Activated naive CD4-positive, alpha-beta T cell treated with anti-CD3 and anti-CD28 coated beads, Interleukin-2, amount 10 ng/mL, durations not matched to agents 7 days and 5 days (primary cell): Measurements from ENCODE around the gene PFN3.

ENCODE experiments used
- CTCF ChIA-PET: fragments of 350-600 bp; sonication (Branson Sonifier 250); formaldehyde crosslinking; loops from one replicate; lab custom pipeline; 2021; ENCODE audit warnings: antibody characterized with exemption; lab: Charles Lee
- DNase-seq: peaks from one replicate; pipeline ENCODE4 v3.0.0-alpha.2; 2020
- H3K27ac Mint-ChIP-seq: one replicate; pipeline ENCODE4 v1.8.0; 2021; ENCODE audit warnings: mild to moderate bottlenecking, moderate library complexity, mixed read lengths
- H3K27me3 Mint-ChIP-seq: one replicate; pipeline ENCODE4 v1.8.0; 2021; ENCODE audit warnings: mild to moderate bottlenecking, mixed read lengths
- H3K36me3 Mint-ChIP-seq: one replicate; pipeline ENCODE4 v1.8.0; 2021; ENCODE audit warnings: mixed read lengths
- H3K4me1 Mint-ChIP-seq: one replicate; pipeline ENCODE4 v1.8.0; 2021; ENCODE audit warnings: mixed read lengths
- H3K4me3 Mint-ChIP-seq: one replicate; pipeline ENCODE4 v1.8.0; 2021; ENCODE audit warnings: mild to moderate bottlenecking, moderate library complexity, mixed read lengths
- H3K9me3 Mint-ChIP-seq: one replicate; pipeline ENCODE4 v1.8.0; 2021; ENCODE audit warnings: mixed read lengths

The PFN3 gene

GRCh38 chr5:177443144-177443983, 42.9 kb upstream of the PFN3 start:
- peaks cover 14% of the 10 kb centered on the region for H3K27me3 Mint-ChIP-seq
- CTCF ChIA-PET, result interaction anchor here (1.9 to 8.3 kb wide), 5 partner anchors 12 to 54 kb away, joined by 5 to 104 read pairs (median 30); partner anchors contain the start of genes GRK6 and PFN3
- H3K4me1 Mint-ChIP-seq, result peaks cover 72% of the 10 kb centered on the region
- H3K9me3 Mint-ChIP-seq, result no peaks in the 10 kb centered on the region
- H3K36me3 Mint-ChIP-seq, result peaks cover 38% of the 10 kb centered on the region
- H3K4me3 Mint-ChIP-seq, result no peak overlapping the region
- H3K27ac Mint-ChIP-seq, result peak overlapping the region; percentile 62
- no peak for DNase-seq

DNA sequence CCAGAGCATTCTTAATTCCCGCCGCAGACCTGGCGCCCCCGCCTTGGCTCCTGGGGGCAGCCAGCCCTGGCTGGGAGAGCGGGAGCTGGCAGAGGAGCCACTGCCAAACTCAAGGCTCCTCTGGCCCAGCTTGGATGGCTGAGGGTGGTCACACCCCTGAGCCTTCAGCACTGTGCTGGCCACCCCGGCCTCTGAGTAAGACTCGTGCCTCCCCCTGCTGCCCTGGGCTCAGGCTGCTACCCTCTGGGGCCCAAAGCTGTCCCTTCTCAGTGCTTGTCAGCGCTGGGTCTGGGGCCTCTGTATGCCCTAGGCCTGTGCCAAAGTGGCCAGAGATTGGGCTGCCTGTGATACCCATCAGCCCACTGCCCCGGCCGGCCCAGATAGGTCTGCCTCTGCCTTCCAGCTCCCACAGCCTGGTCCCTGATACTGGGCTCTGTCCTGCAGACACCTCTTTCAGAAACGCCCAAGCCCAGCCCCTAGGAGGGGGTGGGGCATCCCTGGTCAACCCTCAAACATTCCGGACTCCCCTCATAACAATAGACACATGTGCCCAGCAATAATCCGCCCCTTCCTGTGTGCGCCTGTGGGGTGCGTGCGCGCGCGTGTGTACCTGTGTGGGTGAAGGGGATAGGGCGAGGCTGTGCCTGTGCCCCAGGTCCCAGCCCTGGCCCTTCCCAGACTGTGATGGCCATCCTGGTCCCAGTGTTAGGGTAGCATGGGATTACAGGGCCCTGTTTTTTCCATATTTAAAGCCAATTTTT, 41.8 kb upstream of the PFN3 start:
- peaks cover 4% of the 10 kb centered on the region for H3K27me3 Mint-ChIP-seq
- no peaks in the 10 kb centered on the region for H3K9me3 Mint-ChIP-seq
- peaks cover 73% of the 10 kb centered on the region for H3K4me1 Mint-ChIP-seq
- DNase-seq, result no peak
- peaks cover 50% of the 10 kb centered on the region for H3K36me3 Mint-ChIP-seq
- H3K27ac Mint-ChIP-seq, result no peak overlapping the region
- no peak overlapping the region for H3K4me3 Mint-ChIP-seq
- CTCF ChIA-PET, result interaction anchor here (1.0 to 4.7 kb wide), 3 partner anchors 13 to 53 kb away, joined by 3 to 30 read pairs (median 6); no protein-coding TSS in a partner anchor

GRCh38 chr5:177440990-177441780, 40.7 kb upstream of the PFN3 start:
- Mint-ChIP-seq H3K27ac (no peak overlapping the region), H3K36me3 (peaks cover 60% of the 10 kb centered on the region), H3K27me3 (peaks cover 4% of the 10 kb centered on the region), H3K9me3 (no peaks in the 10 kb centered on the region), H3K4me1 (peaks cover 81% of the 10 kb centered on the region), H3K4me3 (no peak overlapping the region)
- no peak for DNase-seq
- CTCF ChIA-PET, result interaction anchor here (1.0 to 2.8 kb wide), 5 partner anchors 10 to 37 kb away, joined by 3 to 18 read pairs (median 6); no protein-coding TSS in a partner anchor

DNA sequence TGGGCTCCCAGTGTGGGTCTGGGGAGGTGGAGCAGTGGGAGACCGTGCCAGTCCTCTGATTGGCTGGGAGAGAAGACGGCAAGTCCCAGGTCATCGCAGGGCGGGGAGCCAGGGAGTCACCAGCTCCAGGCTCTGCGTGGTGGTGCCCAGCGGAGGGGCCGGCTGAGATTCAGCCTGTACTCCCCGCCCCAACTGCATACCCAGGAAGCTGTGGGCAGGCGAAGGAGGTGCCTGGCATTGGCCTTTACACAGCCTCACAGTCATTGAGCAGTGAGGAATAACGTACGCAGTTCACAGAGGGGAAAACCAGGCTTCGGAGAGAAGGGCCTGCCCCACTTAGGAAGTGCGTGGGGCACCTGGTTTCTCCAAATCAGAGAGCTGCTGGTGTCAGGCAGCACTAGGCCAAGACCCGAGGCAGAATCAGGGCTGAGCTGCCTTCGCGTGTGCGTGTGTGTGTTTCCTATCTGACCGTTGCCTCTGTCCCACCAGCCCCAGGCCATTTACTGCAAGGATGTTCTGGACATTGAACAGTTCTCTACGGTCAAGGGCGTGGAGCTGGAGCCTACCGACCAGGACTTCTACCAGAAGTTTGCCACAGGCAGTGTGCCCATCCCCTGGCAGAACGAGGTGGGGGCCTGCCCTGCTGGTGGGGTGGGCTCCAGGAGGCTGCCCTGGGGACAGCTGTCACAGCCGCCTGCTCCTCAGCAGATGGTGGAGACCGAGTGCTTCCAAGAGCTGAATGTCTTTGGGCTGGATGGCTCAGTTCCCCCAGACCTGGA, 39.9 kb upstream of the PFN3 start:
- Mint-ChIP-seq H3K27me3 (no peaks in the 10 kb centered on the region), H3K27ac (peak overlapping the region; percentile 30), H3K4me1 (peaks cover 79% of the 10 kb centered on the region), H3K36me3 (peaks cover 66% of the 10 kb centered on the region), H3K4me3 (no peak overlapping the region), H3K9me3 (no peaks in the 10 kb centered on the region)
- CTCF ChIA-PET, result interaction anchor here (1.0 to 2.8 kb wide), 4 partner anchors 9 to 37 kb away, joined by 4 to 18 read pairs (median 8); no protein-coding TSS in a partner anchor
- DNase-seq, result no peak

GRCh38 chr5:177439518-177440053, 39.1 kb upstream of the PFN3 start:
- Mint-ChIP-seq H3K27me3 (no peaks in the 10 kb centered on the region), H3K27ac (peak overlapping the region; percentile 30), H3K4me3 (no peak overlapping the region), H3K36me3 (peaks cover 72% of the 10 kb centered on the region), H3K9me3 (no peaks in the 10 kb centered on the region), H3K4me1 (peaks cover 77% of the 10 kb centered on the region)
- DNase-seq, result no peak
- CTCF ChIA-PET, result interaction anchor here (1.0 to 2.8 kb wide), 4 partner anchors 8 to 36 kb away, joined by 4 to 18 read pairs (median 8); no protein-coding TSS in a partner anchor

- no peak overlapping the region for H3K4me3 Mint-ChIP-seq
These were observed 38.0 kb upstream of the PFN3 start for GRCh38 chr5:177438468-177438867.

GRCh38 chr5:177437623-177438022, 37.2 kb upstream of the PFN3 start:
- CTCF ChIA-PET, result interaction anchor here (1.1 to 1.8 kb wide), 5 partner anchors 16 to 55 kb away, joined by 3 to 12 read pairs (median 4); no protein-coding TSS in a partner anchor
- DNase-seq, result no peak
- Mint-ChIP-seq H3K27ac (peak overlapping the region; percentile 19), H3K27me3 (no peaks in the 10 kb centered on the region), H3K36me3 (peaks cover 82% of the 10 kb centered on the region), H3K4me3 (no peak overlapping the region), H3K4me1 (peaks cover 82% of the 10 kb centered on the region), H3K9me3 (no peaks in the 10 kb centered on the region)

More at GRCh38 chr5:177438468-177438867, 38.0 kb upstream of the PFN3 start:
- DNase-seq, result no peak
- H3K36me3 Mint-ChIP-seq, result peaks cover 78% of the 10 kb centered on the region
- peaks cover 79% of the 10 kb centered on the region for H3K4me1 Mint-ChIP-seq
- CTCF ChIA-PET, result interaction anchor here (2.8 kb wide), 1 partner anchor 35 kb away, joined by 18 read pairs; no protein-coding TSS in a partner anchor
- H3K9me3 Mint-ChIP-seq, result no peaks in the 10 kb centered on the region
- H3K27me3 Mint-ChIP-seq, result no peaks in the 10 kb centered on the region
- peak overlapping the region; percentile 78 for H3K27ac Mint-ChIP-seq

GRCh38 chr5:177435847-177436536, 35.5 kb upstream of the PFN3 start:
- Mint-ChIP-seq H3K9me3 (no peaks in the 10 kb centered on the region), H3K27me3 (no peaks in the 10 kb centered on the region), H3K4me3 (no peak overlapping the region), H3K27ac (no peak overlapping the region), H3K4me1 (peaks cover 82% of the 10 kb centered on the region), H3K36me3 (peaks cover 81% of the 10 kb centered on the region)
- CTCF ChIA-PET, result interaction anchor here (1.4 kb wide), 1 partner anchor 17 kb away, joined by 4 read pairs; no protein-coding TSS in a partner anchor
- no peak for DNase-seq

DNA sequence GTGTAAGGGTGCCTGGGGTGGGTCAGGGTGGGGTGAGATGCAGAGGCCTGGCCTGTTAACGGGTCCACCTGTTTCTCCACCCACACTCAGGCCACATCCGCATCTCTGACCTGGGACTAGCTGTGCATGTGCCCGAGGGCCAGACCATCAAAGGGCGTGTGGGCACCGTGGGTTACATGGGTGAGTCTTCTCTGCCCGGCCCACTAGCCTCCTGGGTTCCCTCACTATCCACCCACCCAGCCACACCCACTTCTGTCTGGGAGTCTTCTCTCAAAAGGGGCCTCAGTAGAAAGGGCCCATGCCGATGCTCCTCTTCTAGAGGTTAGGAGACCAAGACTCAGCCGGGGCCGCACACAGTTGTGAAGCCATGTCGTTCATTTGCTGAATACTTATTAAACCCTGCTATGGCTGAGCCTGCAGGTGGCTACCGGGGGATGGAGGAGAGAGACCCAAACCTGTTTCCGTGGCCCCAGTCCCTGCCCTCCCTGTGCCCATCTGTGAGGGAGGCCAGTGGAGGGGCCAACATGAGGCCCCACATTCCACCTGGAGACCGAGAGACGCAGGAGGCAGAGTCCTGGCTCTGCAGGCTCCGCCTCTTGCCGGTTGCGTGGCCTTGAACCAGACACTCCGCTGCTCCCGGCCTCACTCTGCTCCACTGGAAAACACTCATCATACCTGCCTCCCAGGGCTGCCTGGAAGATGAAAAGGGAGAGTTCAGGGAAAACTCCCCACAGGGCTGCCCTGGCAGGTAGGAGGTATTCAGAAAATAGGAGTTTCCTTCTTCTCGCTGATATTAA, 34.7 kb upstream of the PFN3 start:
- Mint-ChIP-seq H3K4me3 (no peak overlapping the region), H3K9me3 (no peaks in the 10 kb centered on the region), H3K27ac (peak overlapping the region; percentile 55), H3K36me3 (peaks cover 85% of the 10 kb centered on the region), H3K27me3 (no peaks in the 10 kb centered on the region), H3K4me1 (peaks cover 86% of the 10 kb centered on the region)
- CTCF ChIA-PET, result interaction anchor here (1.0 to 14.5 kb wide), 3 partner anchors 19 to 45 kb away, joined by 3 to 172 read pairs (median 5); partner anchors contain the start of genes F12 and PFN3
- no peak for DNase-seq

DNA sequence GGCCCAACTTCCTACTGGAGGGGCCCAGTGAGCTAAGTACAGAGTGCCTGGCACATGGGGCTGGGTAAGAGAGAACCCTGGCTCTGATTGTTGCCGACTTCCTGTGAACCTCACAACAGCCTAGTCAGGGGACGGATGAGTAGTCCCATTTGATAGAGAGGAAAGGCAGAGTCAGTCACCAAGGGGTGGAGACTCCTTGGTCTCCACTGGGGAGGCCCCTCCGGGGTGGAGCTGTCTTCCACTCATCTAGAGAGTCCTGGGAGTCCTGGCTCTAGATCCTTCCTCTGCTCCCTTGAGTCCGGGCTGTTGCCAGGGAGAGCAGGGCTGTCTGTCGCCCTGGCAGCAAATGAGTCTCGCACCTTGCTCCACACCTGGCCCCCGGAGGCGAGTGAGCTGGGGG, 34.0 kb upstream of the PFN3 start:
- Mint-ChIP-seq H3K4me1 (peaks cover 86% of the 10 kb centered on the region), H3K9me3 (no peaks in the 10 kb centered on the region), H3K27ac (peak overlapping the region; percentile 85), H3K27me3 (no peaks in the 10 kb centered on the region), H3K36me3 (peaks cover 84% of the 10 kb centered on the region), H3K4me3 (peak overlapping the region; percentile 68)
- DNase-seq, result peak; percentile 57
- CTCF ChIA-PET, result interaction anchor here (1.0 to 14.5 kb wide), 3 partner anchors 20 to 44 kb away, joined by 3 to 172 read pairs (median 5); partner anchors contain the start of genes F12 and PFN3

- peaks cover 87% of the 10 kb centered on the region for H3K36me3 Mint-ChIP-seq
- CTCF ChIA-PET, result interaction anchor here (1.0 to 14.5 kb wide), 4 partner anchors 20 to 43 kb away, joined by 3 to 172 read pairs (median 47); partner anchors contain the start of genes F12 and PFN3
- no peak for DNase-seq
- peak overlapping the region; percentile 15 for H3K4me3 Mint-ChIP-seq
- H3K27me3 Mint-ChIP-seq, result no peaks in the 10 kb centered on the region
- peaks cover 90% of the 10 kb centered on the region for H3K4me1 Mint-ChIP-seq
- H3K9me3 Mint-ChIP-seq, result no peaks in the 10 kb centered on the region
- peak overlapping the region; percentile 85 for H3K27ac Mint-ChIP-seq
These were observed 33.3 kb upstream of the PFN3 start for GRCh38 chr5:177433658-177434217.
